HepG2 (cell line): ENCODE results near the gene TMEM204. TPM values are rescaled to one million over a fixed set of nuclear protein-coding genes. Genes with fewer than 3 reads are reported as not detected.

ENCODE experiments used
- ATAC-seq: fragments of 200-7000 bp; cut with Tn5 transposase; 3 replicates; pipeline ENCODE4 v1.9.1; 2020; ENCODE audit warnings: mild to moderate bottlenecking, moderate library complexity
- BruUV-seq: library from RNA; stranded (reverse); fragments of 400-500 nt; replicated peaks from 2 replicates; lab custom pipeline; 2021; lab: Mats Ljungman, UMichigan
- CTCF ChIA-PET: fragments of 300-600 bp; formaldehyde crosslinking; extraction: SDS; loops from one replicate; lab custom pipeline; 2021; ENCODE audit warnings: low total read pairs, inconsistent platforms, low intra/inter-chr PET ratio; lab: Yijun Ruan, JAX
- POLR2A ChIA-PET: fragments of 350-600 bp; sonication (Branson Sonifier 250); formaldehyde crosslinking; loops from one replicate; lab custom pipeline; 2020; ENCODE audit warnings: antibody characterized with exemption, inconsistent platforms; lab: Yijun Ruan, JAX
- DNase-seq: peaks from one replicate; pipeline ENCODE4 v3.0.0-alpha.2; 2015; ENCODE audit warnings: low spot score
- FAIRE-seq: peaks from 3 replicates; lab custom pipeline; 2011; peaks lifted over from hg19 to GRCh38; lab: Jason Lieb, UNC
- H2AFZ ChIP-seq: one replicate; pipeline ENCODE4 v1.6.1; 2011; ENCODE audit warnings: low read length, inconsistent platforms
- H3K27ac ChIP-seq: fragments of 300-600 bp; 3 replicates; pipeline ENCODE4 v1.8.0; 2011; ENCODE audit warnings: mixed run types, mild to moderate bottlenecking, mixed read lengths, low read length, inconsistent platforms; ENCODE audit not compliant: insufficient read depth; ENCODE audit errors: extremely low read length
- H3K27me3 ChIP-seq, 2 experiments: fragments of 200-600 bp in 1 of 2; 2 replicates in 1 of 2; 3 replicates in 1 of 2; pipeline versions ENCODE4 v1.6.0 to v1.8.0; 2011; ENCODE audit warnings: low read length in 2 of 2, mild to moderate bottlenecking in 2 of 2, moderate library complexity in 2 of 2, inconsistent platforms in 1 of 2; ENCODE audit not compliant: insufficient read depth in 2 of 2, control insufficient read depth in 1 of 2
- H3K36me3 ChIP-seq, 2 experiments: fragments of 200-600 bp in 1 of 2; replicated peaks in 1 of 2; 2 replicates in 1 of 2; 3 replicates in 1 of 2; pipeline versions ENCODE4 v1.5.1 to v1.8.0; 2011; ENCODE audit warnings: low read length in 2 of 2, inconsistent platforms in 1 of 2; ENCODE audit not compliant: insufficient read depth in 2 of 2, control insufficient read depth in 1 of 2
- H3K4me1 ChIP-seq: 2 replicates; pipeline ENCODE4 v1.5.1; 2012; ENCODE audit warnings: low read length, inconsistent platforms; ENCODE audit not compliant: insufficient read depth
- H3K4me2 ChIP-seq: 2 replicates; pipeline ENCODE4 v1.6.0; 2011; ENCODE audit warnings: low read depth, low read length, inconsistent platforms
- H3K4me3 ChIP-seq, 3 experiments: fragments of 200-600 bp in 1 of 3; sonication (generic), shearing (Covaris generic) in 1 of 3; replicated peaks in 1 of 3; 2 replicates each; pipeline ENCODE4 v1.5.1; 2011 to 2016; ENCODE audit warnings: low read length in 3 of 3, inconsistent platforms in 2 of 3, low read depth in 2 of 3, mild to moderate bottlenecking in 2 of 3, control low read depth in 1 of 3, mixed read lengths in 1 of 3; ENCODE audit not compliant: insufficient read depth in 1 of 3
- H3K79me2 ChIP-seq: one replicate; pipeline ENCODE4 v1.6.1; 2011; ENCODE audit warnings: low read length, inconsistent platforms; ENCODE audit not compliant: insufficient read depth
- H3K9ac ChIP-seq: 2 replicates; pipeline ENCODE4 v1.6.0; 2011; ENCODE audit warnings: mild to moderate bottlenecking, low read depth, low read length, inconsistent platforms; ENCODE audit not compliant: insufficient read depth
- H3K9me3 ChIP-seq: 2 replicates; pipeline ENCODE4 v1.5.1; 2012; ENCODE audit warnings: mild to moderate bottlenecking, low read length
- H4K20me1 ChIP-seq: 2 replicates; pipeline ENCODE4 v1.6.0; 2011; ENCODE audit warnings: inconsistent platforms, mild to moderate bottlenecking, low read length, moderate library complexity; ENCODE audit not compliant: insufficient read depth
- CEBPG ChIP-seq: IDR thresholded peaks from 2 replicates; pipeline ENCODE4 v1.6.1; 2016
- EED ChIP-seq: sonication (generic); formaldehyde crosslinking; IDR thresholded peaks from 2 replicates; pipeline ENCODE4 v1.5.0; 2020; ENCODE audit warnings: mild to moderate bottlenecking, missing genetic modification reagents
- ETV6 ChIP-seq: sonication (generic); formaldehyde crosslinking; conservative IDR thresholded peaks from 2 replicates; pipeline ENCODE4 v1.4.0; 2020; ENCODE audit warnings: missing genetic modification reagents
- HES4 ChIP-seq: sonication (generic); formaldehyde crosslinking; IDR thresholded peaks from 2 replicates; pipeline ENCODE4 v1.9.0; 2021; ENCODE audit warnings: mild to moderate bottlenecking, missing genetic modification reagents, borderline replicate concordance
- HMGA1 ChIP-seq: sonication (generic); formaldehyde crosslinking; conservative IDR thresholded peaks from 2 replicates; pipeline ENCODE4 v1.4.0; 2020; ENCODE audit warnings: missing genetic modification reagents
- HOXA3 ChIP-seq: sonication (generic); formaldehyde crosslinking; IDR thresholded peaks from 2 replicates; pipeline ENCODE4 v1.5.0; 2020; ENCODE audit warnings: missing genetic modification reagents
- KMT2A ChIP-seq: sonication (generic); formaldehyde crosslinking; IDR thresholded peaks from 2 replicates; pipeline ENCODE4 v1.4.0; 2020; ENCODE audit warnings: missing genetic modification reagents
- NFE2L2 ChIP-seq: fragments of 150-350 bp; IDR thresholded peaks from 2 replicates; pipeline ENCODE4 v1.6.1; 2014; ENCODE audit warnings: low read length
- PCBP1 ChIP-seq: fragments of 200-400 bp; formaldehyde crosslinking; IDR thresholded peaks from 2 replicates; pipeline ENCODE4 v1.6.1; 2017; ENCODE audit warnings: mild to moderate bottlenecking, low read depth, low read length, borderline replicate concordance
- PHF5A ChIP-seq: IDR thresholded peaks from one replicate; pipeline ENCODE4 v1.6.1; 2018; ENCODE audit warnings: low read depth, missing genetic modification reagents; ENCODE audit not compliant: unreplicated experiment
- POLR2AphosphoS5 ChIP-seq: IDR thresholded peaks from 2 replicates; pipeline ENCODE4 v1.6.1; 2012; ENCODE audit warnings: low read depth, low read length
- REXO4 ChIP-seq: sonication (generic); formaldehyde crosslinking; IDR thresholded peaks from 2 replicates; pipeline ENCODE4 v1.8.0; 2022; ENCODE audit warnings: missing genetic modification reagents, mild to moderate bottlenecking, borderline replicate concordance
- SMARCE1 ChIP-seq: fragments of 450-650 bp; IDR thresholded peaks from 2 replicates; pipeline ENCODE4 v1.6.1; 2017; ENCODE audit warnings: borderline replicate concordance
- YEATS4 ChIP-seq: sonication (generic); formaldehyde crosslinking; IDR thresholded peaks from 2 replicates; pipeline ENCODE4 v1.4.0; 2020; ENCODE audit warnings: missing genetic modification reagents, borderline replicate concordance
- ZKSCAN8 ChIP-seq: IDR thresholded peaks from 2 replicates; pipeline ENCODE4 v1.6.1; 2016; ENCODE audit warnings: borderline replicate concordance, missing genetic modification reagents, missing compliant biosample characterization
- ZMYM2 ChIP-seq: sonication (generic); formaldehyde crosslinking; IDR thresholded peaks from 2 replicates; pipeline ENCODE4 v1.8.0; 2022; ENCODE audit warnings: mild to moderate bottlenecking, missing genetic modification reagents
- ZNF543 ChIP-seq: sonication (generic); formaldehyde crosslinking; IDR thresholded peaks from 2 replicates; pipeline ENCODE4 v1.4.0; 2020; ENCODE audit warnings: mild to moderate bottlenecking, missing genetic modification reagents
- ZNF780A ChIP-seq: sonication (generic); formaldehyde crosslinking; IDR thresholded peaks from 2 replicates; pipeline ENCODE4 v1.8.0; 2022; ENCODE audit warnings: mild to moderate bottlenecking, missing genetic modification reagents, moderate library complexity
- ZSCAN22 ChIP-seq: sonication (generic); formaldehyde crosslinking; IDR thresholded peaks from 2 replicates; pipeline ENCODE4 v1.4.0; 2020; ENCODE audit warnings: mild to moderate bottlenecking, missing genetic modification reagents
- WGBS: methylation state at CpG from one replicate; pipeline ENCODE4 v1.1.6; 2017; ENCODE audit warnings: low lambda C conversion rate; 5-methylcytosine and 5-hydroxymethylcytosine counted together
- in situ Hi-C: cut with HindIII; loops from 2 replicates; pipeline ENCODE4 v1.10.0; 2017; ENCODE audit warnings: low pct_unique_long_range_greater_than_20kb; ENCODE audit not compliant: extremely low pct_ligation_motif_present
- intact Hi-C: fragments of 100-400 bp; cut with micrococcal nuclease; formaldehyde crosslinking; loops from one replicate; pipeline ENCODE4 v1.10.0; 2022; ENCODE audit not compliant: unreplicated experiment
- polyA plus RNA-seq, 8 experiments: library from polyadenylated mRNA; depleted of rRNA in 3 of 8; stranded (reverse) in 7 of 8; unstranded in 1 of 8; fragments of >200 nt; fragmentation: Illumina TruSeq in 4 of 8; extraction: Trizol in 4 of 8; gene quantifications; 2 replicates each; pipeline versions ENCODE4 v1.2.1 to v1.2.3, GENCODE V29; 2011 to 2016; ENCODE audit warnings: low read depth in 4 of 8, missing spikeins in 1 of 8, mixed read lengths in 1 of 8; ENCODE audit not compliant: insufficient read depth in 1 of 8
- total RNA-seq, 5 experiments: library from RNA; depleted of rRNA; stranded (reverse); fragments of >200 nt; fragmentation: Illumina TruSeq; extraction: Trizol; gene quantifications; 2 replicates each; pipeline ENCODE4 v1.2.3, GENCODE V29; 2016; ENCODE audit warnings: low read depth in 1 of 5
- TF ChIP-seq, protein P1 (sequence below): sonication (generic); formaldehyde crosslinking; IDR thresholded peaks from 2 replicates; pipeline ENCODE4 v1.5.0; 2020; ENCODE audit warnings: missing genetic modification reagents
- TF ChIP-seq, protein P2 (sequence below): sonication (generic); formaldehyde crosslinking; IDR thresholded peaks from 2 replicates; pipeline ENCODE4 v1.5.0; 2020; ENCODE audit warnings: missing genetic modification reagents, mild to moderate bottlenecking, borderline replicate concordance

Gene TMEM204
- total and polyA plus RNA-seq, 2 of the 13 experiments (the other 11 are each of a cell fraction or from before 2014, with no cell fraction given), result not detected

DNA sequence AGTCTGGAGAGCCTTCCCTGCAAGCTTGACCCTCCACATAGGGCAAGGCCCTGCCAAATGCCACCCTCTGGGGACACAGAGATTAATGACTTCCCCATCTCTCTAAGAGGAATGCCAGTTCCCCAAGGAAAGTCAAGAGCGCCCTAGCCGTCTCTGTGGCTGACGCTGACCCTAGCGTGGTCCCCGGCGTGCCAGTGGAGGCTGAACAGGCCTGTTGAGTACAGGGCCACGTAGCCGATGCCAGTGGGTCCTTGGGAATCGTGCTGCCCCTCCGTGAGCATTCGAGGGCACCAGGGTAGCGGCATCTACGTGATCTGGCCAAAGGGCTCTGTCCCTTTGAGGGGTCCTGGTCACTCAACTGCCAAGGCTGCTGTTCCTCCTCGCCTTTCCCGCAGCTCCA is 17.2 kb downstream of the TMEM204 start:
- DNase-seq (no peak), ATAC-seq (no peak), FAIRE-seq (no peak)
- ChIA-PET CTCF (no interaction called here), POLR2A (no interaction called here)
- 98% methylated on average over 9 of the region's 15 CpGs for WGBS
- Histone ChIP-seq H3K27me3 (no peaks in the 10 kb centered on the region), H3K4me2 (no peak overlapping the region), H2AFZ (no peak overlapping the region), H3K79me2 (no peaks in the 10 kb centered on the region), H3K27ac (no peak overlapping the region), H4K20me1 (no peaks in the 10 kb centered on the region), H3K36me3 (peaks cover 1 to 13% of the 10 kb centered on the region in 2 experiments; a peak in 3 of 5 replicates), H3K4me1 (peaks cover 22% of the 10 kb centered on the region), H3K4me3 (no peak overlapping the region), H3K9me3 (no peaks in the 10 kb centered on the region), H3K9ac (no peak overlapping the region)
- intact Hi-C loops (no loop called here), in situ Hi-C loops (no loop called here)
- no TSS peak for BruUV-seq
- TF ChIP-seq SMARCE1 (no peak), HMGA1 (CRISPR knock-in tag) (no peak), PCBP1 (no peak), ETV6 (CRISPR knock-in tag) (no peak), POLR2AphosphoS5 (no peak), PHF5A (no peak), EED (CRISPR knock-in tag) (no peak), ZKSCAN8 (CRISPR knock-in tag) (no peak)

DNA sequence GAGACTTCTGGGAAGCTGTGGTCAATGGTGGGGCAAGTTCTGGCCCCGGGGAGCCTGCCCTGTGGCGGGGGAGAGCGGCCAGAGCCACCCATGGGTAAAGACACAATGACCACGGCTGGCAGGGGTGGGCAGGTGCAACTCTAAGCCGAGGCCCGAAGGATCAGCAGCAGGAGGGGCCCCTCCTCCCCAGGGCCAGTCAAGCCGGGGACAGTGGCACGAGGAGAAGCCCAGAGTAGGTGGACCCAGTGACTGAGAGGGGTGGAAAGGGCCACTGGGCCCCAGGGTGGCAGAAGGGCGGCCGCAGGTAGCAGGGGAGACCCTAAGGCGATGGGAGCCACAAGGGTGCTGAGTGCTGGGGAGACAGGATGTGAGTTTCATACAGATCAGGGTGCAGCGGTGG is 17.7 kb downstream of the TMEM204 start:
- Histone ChIP-seq H2AFZ (no peak overlapping the region), H3K9ac (no peak overlapping the region), H3K36me3 (peaks cover 1 to 15% of the 10 kb centered on the region in 2 experiments; a peak in 3 of 5 replicates), H3K4me3 (no peak overlapping the region), H3K79me2 (no peaks in the 10 kb centered on the region), H3K27ac (no peak overlapping the region), H4K20me1 (no peaks in the 10 kb centered on the region), H3K4me1 (peaks cover 18% of the 10 kb centered on the region), H3K9me3 (no peaks in the 10 kb centered on the region), H3K4me2 (no peak overlapping the region), H3K27me3 (no peaks in the 10 kb centered on the region)
- in situ Hi-C loops, result no loop called here
- ChIA-PET POLR2A (no interaction called here), CTCF (no interaction called here)
- no TSS peak for BruUV-seq
- FAIRE-seq (no peak), ATAC-seq (no peak; the same call in 2 of the 3 replicates), DNase-seq (no peak)
- 91% methylated on average over 12 of the region's 12 CpGs for WGBS
- intact Hi-C loops, result no loop called here
- TF ChIP-seq, protein P1, sequence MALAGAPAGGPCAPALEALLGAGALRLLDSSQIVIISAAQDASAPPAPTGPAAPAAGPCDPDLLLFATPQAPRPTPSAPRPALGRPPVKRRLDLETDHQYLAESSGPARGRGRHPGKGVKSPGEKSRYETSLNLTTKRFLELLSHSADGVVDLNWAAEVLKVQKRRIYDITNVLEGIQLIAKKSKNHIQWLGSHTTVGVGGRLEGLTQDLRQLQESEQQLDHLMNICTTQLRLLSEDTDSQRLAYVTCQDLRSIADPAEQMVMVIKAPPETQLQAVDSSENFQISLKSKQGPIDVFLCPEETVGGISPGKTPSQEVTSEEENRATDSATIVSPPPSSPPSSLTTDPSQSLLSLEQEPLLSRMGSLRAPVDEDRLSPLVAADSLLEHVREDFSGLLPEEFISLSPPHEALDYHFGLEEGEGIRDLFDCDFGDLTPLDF (CRISPR knock-in tag), result no peak
- TF ChIP-seq REXO4 (CRISPR knock-in tag) (no peak), HES4 (CRISPR knock-in tag) (no peak), ZMYM2 (CRISPR knock-in tag) (no peak), HOXA3 (CRISPR knock-in tag) (no peak), CEBPG (CRISPR knock-in tag) (no peak), NFE2L2 (no peak), ZNF543 (CRISPR knock-in tag) (no peak), YEATS4 (no peak), KMT2A (CRISPR knock-in tag) (no peak), ZNF780A (no peak), ZSCAN22 (no peak)
- TF ChIP-seq, protein P2, sequence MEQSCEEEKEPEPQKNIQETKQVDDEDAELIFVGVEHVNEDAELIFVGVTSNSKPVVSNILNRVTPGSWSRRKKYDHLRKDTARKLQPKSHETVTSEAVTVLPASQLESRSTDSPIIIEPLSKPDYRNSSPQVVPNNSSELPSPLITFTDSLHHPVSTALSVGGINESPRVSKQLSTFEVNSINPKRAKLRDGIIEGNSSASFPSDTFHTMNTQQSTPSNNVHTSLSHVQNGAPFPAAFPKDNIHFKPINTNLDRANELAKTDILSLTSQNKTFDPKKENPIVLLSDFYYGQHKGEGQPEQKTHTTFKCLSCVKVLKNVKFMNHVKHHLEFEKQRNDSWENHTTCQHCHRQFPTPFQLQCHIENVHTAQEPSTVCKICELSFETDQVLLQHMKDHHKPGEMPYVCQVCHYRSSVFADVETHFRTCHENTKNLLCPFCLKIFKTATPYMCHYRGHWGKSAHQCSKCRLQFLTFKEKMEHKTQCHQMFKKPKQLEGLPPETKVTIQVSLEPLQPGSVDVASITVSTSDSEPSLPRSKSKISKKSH (CRISPR knock-in tag), result no peak
